DMS153 treated with DMSO at 0.1 percent for 48 hours (cell line): ENCODE data around the gene SOX6.

Experiments used
- DNase-seq: peaks from one replicate; lab custom pipeline; 2025; ENCODE audit not compliant: unreplicated experiment; lab: John Stamatoyannopoulos, UW

Gene SOX6

DNA sequence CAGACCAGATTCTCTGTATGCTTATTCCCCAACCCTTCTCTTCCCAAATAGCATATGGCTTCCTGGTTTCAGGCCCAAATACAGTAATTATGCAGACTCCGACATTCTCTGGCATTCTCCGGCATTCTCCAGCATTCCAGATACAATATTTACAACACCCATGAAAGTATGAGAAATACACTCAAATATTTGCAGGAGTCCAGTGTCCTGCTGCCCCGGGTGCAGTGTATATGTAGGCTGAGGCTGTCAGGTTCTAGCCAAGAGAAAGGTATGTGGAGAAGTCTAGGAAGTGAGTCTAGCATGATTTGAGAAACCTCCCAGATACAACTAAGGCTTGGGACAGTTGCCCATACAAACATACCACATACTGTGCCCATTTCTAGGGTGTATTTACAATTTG is 160.7 kb downstream of the SOX6 start:
- no peak for DNase-seq

- no peak for DNase-seq
Measured at GRCh38 chr11:16194566-16194965, 161.8 kb downstream of the SOX6 start.

GRCh38 chr11:16193897-16194381 is 162.4 kb downstream of the SOX6 start:
- DNase-seq: no peak

- peak; percentile 38 for DNase-seq
Measured at GRCh38 chr11:16191868-16192240, 164.5 kb downstream of the SOX6 start.

- DNase-seq: peak; percentile 38
Measured at GRCh38 chr11:16191212-16191867, 165.0 kb downstream of the SOX6 start.

DNA sequence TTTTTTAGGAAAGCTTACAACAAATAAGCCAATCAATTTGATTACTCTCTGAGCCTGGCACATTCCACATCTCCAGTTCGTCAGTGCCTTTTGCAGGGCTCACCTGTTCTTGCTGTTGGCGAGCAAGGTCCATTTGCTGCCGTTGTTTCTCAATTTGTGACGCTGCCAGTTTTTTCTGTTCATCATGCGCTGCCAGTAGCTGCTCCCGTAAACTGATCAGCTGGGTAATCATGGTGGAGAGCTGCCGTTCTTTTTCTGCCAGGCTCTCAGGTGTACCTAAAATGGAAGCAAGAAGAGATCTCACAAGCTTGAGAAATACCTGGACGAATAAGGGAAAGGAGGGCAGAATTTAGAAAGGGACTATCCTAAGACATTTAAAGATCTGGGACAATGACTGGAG is 169.7 kb downstream of the SOX6 start:
- no peak for DNase-seq

GRCh38 chr11:16185042-16185441 is 171.3 kb downstream of the SOX6 start:
- no peak for DNase-seq

- DNase-seq: peak; percentile 45
Measured at GRCh38 chr11:16184588-16184987, 171.8 kb downstream of the SOX6 start.

DNA sequence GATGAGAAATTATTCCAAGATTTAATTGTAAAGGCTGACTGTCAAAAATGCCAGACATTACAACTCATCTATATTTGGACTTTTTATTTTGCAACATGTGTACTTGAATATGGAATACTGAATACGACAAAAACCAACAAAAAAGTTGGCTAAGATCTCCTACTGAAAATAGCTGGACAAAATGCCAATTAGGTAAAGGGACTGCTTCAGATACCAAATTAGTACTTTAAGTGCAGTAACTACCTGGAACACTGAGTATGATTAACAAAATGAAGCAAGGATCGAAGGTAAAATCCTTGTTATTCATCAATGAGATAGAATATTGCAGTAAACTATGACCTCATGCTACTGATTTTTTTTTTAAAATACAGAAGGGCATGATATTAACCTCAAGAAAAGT is 173.8 kb downstream of the SOX6 start:
- DNase-seq: no peak

DNA sequence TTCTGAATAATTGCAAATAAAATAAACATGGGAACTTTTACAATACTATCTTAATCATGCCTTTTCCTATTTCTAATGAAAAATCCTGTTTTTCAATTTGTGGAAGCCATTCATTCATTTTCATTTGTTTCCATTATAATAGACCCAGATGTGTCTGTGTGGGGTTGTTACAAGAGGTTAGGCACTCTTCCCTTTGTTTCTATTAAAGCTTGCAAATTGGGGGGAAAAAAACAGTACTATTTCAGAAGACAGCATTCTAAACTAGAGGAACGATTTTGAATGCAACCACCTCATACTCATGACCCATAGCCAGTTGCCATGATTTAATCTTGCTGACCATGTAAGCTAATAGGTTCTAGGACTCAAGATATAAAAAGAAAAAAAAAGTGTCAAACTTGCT is 175.5 kb downstream of the SOX6 start:
- no peak for DNase-seq

- no peak for DNase-seq
Measured at GRCh38 chr11:16179676-16180075, 176.7 kb downstream of the SOX6 start.

- no peak for DNase-seq
Measured at GRCh38 chr11:16178273-16178672, 178.1 kb downstream of the SOX6 start.

GRCh38 chr11:16177688-16178087 is 178.7 kb downstream of the SOX6 start:
- no peak for DNase-seq

DNA sequence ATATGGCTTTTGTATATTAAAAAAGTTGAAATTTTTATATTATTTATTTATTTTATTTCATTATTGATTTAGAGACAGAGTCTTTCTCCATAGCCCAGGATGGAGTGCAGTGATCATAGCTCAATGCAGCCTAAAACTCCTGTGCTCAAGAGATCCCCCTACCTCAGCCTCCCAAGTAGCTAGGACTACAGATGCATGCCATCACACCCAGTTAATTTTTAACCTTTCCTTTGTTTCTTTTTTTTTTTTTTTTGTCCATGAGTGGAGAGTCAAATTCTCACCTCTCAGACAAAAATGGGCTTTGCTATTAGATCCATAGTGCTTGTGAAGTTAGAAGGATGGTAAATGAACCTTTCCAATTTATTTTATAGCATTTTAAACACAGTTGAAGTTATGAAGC is 182.5 kb downstream of the SOX6 start:
- no peak for DNase-seq

DNA sequence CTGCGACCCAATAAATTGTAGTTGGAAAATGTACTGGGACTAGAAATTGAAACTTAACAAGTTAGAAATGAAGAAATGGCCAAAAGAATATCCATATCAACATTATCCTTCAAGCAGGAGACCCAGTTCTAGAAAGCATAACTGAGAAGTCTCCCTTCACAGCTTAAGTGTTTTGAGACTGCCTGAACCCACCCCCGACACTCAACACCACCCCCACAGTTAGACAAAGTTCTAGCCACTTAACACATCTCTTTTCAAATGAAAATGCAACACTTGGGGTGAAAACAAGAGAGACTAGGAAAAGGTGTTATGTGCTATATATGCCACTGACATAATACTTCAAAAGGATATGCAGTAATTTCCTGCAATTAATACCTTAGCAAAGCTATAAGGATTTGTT is 184.5 kb downstream of the SOX6 start:
- no peak for DNase-seq

GRCh38 chr11:16169956-16170847 is 186.1 kb downstream of the SOX6 start:
- DNase-seq: no peak

- no peak for DNase-seq
Measured at GRCh38 chr11:16169541-16169940, 186.8 kb downstream of the SOX6 start.

- no peak for DNase-seq
Measured at GRCh38 chr11:16167706-16168487, 188.4 kb downstream of the SOX6 start.

- no peak for DNase-seq
Measured at GRCh38 chr11:16166571-16166970, 189.8 kb downstream of the SOX6 start.

DNA sequence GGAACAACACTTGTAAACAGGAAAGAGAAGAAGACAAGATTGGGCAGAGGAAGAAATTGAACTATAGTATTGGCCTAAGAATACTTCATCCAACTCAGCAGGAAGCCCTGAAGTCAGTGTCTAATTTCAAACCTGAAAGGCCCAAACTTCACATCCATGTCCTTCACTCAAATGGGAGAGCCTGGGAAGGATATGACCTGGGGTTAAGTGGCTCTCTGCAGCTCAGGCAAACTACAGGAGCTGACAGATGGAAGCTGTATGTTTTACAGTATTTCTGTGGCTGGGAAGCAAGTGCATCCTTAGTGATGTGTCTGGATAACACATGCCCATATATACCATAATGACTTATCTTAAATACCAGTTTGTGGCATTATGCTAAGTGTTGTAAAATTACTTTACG is 196.2 kb downstream of the SOX6 start:
- no peak for DNase-seq

- no peak for DNase-seq
Measured at GRCh38 chr11:16158426-16158994, 197.8 kb downstream of the SOX6 start.
